Kidney (tissue), 14 donors: ENCODE data around the gene TRPC4AP. TPM values are rescaled to one million over a fixed set of nuclear protein-coding genes. Genes with fewer than 3 reads are reported as not detected.
"Not testable (repeated sequence)": the region's sequence is repeated elsewhere in the genome, so short reads cannot be mapped to it uniquely, and the experiment has no call there.

Experiments used
- DNase-seq, 5 donors: peaks; one replicate each; pipeline ENCODE4 v3.0.0-alpha.2; 2013 to 2020
- FAIRE-seq: peaks from 2 replicates; lab custom pipeline; 2012; peaks lifted over from hg19 to GRCh38; lab: Jason Lieb, UNC
- H3K27ac ChIP-seq, 2 donors: one replicate each; pipeline ENCODE4 v1.7.0; 2013; ENCODE audit warnings: low read depth in 2 of 2, low read length in 2 of 2, inconsistent platforms in 1 of 2
- H3K27me3 ChIP-seq: one replicate; pipeline ENCODE4 v1.7.1; 2013; ENCODE audit warnings: low read length, inconsistent platforms; ENCODE audit not compliant: control insufficient read depth, insufficient read depth
- H3K36me3 ChIP-seq, 3 donors: one replicate each; pipeline versions ENCODE4 v1.7.0 to v1.7.1; 2013; ENCODE audit warnings: low read length in 3 of 3, control low read depth in 1 of 3, inconsistent platforms in 1 of 3; ENCODE audit not compliant: insufficient read depth in 3 of 3, control insufficient read depth in 2 of 3
- H3K4me1 ChIP-seq, 3 donors: one replicate each; pipeline versions ENCODE4 v1.7.0 to v1.7.1; 2013; ENCODE audit warnings: low read length in 3 of 3, inconsistent platforms in 1 of 3, low read depth in 1 of 3; ENCODE audit not compliant: control insufficient read depth in 2 of 3, insufficient read depth in 2 of 3
- H3K4me3 ChIP-seq, 3 donors: one replicate each; pipeline versions ENCODE4 v1.7.0 to v1.8.1; 2013; ENCODE audit warnings: low read length in 3 of 3, control low read depth in 1 of 3, inconsistent platforms in 1 of 3
- H3K9ac ChIP-seq, 3 donors: one replicate each; pipeline versions ENCODE4 v1.7.0 to v1.7.1; 2013; ENCODE audit warnings: low read length in 3 of 3, control low read depth in 1 of 3, inconsistent platforms in 1 of 3
- H3K9me3 ChIP-seq, 3 donors: one replicate each; pipeline versions ENCODE4 v1.7.0 to v1.7.1; 2013; ENCODE audit warnings: low read length in 3 of 3, control low read depth in 1 of 3, inconsistent platforms in 1 of 3; ENCODE audit not compliant: control insufficient read depth in 2 of 3, insufficient read depth in 1 of 3
- intact Hi-C: fragments of 100-400 bp; cut with DNase I; formaldehyde crosslinking; loops from one replicate; pipeline ENCODE4 v1.11.1; 2022
- polyA plus RNA-seq: library from polyadenylated mRNA; stranded (reverse); fragments of 350-450 nt; fragmentation: Illumina TruSeq; extraction: RNeasy Lipid Tissue Mini Kit (QIAGEN cat#74804); gene quantifications from one replicate; pipeline ENCODE4 v1.2.3, GENCODE V29; 2014; ENCODE audit warnings: low read depth, low replicate concordance; ENCODE audit not compliant: insufficient read depth
- total RNA-seq: library from RNA; stranded (reverse); fragmentation: NEBNext Ultra II Directional; extraction: Animal tissue kit (Norgen Biotek cat#: 25700); gene quantifications from one replicate; pipeline ENCODE4 v1.2.1, GENCODE V29; 2021
- TF ChIP-seq, protein P1 (sequence below): IDR thresholded peaks from 3 replicates; pipeline ENCODE4 v1.5.1; 2012; ENCODE audit warnings: mild to moderate bottlenecking, moderate library complexity, borderline replicate concordance; ENCODE audit not compliant: insufficient read depth; ENCODE audit errors: extremely low read depth
- donor health status: control.
- donor health status: control.
- donor health status: control.
- donor health status: control.
- donor health status: control.
- donor health status: DM: yes; HTN: yes; CAD: no.
- donor health status: Normal renal cell carcinoma (clear cell type).

The TRPC4AP gene
- total and polyA plus RNA-seq, 2 donors from 2014 or later: 36.5 to 51.2 TPM

GRCh38 chr20:35079472-35080347 lies 12.9 kb downstream of the TRPC4AP start:
- intact Hi-C loops: no loop called here
- FAIRE-seq: no peak
- TF ChIP-seq, protein P1, sequence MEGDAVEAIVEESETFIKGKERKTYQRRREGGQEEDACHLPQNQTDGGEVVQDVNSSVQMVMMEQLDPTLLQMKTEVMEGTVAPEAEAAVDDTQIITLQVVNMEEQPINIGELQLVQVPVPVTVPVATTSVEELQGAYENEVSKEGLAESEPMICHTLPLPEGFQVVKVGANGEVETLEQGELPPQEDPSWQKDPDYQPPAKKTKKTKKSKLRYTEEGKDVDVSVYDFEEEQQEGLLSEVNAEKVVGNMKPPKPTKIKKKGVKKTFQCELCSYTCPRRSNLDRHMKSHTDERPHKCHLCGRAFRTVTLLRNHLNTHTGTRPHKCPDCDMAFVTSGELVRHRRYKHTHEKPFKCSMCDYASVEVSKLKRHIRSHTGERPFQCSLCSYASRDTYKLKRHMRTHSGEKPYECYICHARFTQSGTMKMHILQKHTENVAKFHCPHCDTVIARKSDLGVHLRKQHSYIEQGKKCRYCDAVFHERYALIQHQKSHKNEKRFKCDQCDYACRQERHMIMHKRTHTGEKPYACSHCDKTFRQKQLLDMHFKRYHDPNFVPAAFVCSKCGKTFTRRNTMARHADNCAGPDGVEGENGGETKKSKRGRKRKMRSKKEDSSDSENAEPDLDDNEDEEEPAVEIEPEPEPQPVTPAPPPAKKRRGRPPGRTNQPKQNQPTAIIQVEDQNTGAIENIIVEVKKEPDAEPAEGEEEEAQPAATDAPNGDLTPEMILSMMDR: no peak

DNA sequence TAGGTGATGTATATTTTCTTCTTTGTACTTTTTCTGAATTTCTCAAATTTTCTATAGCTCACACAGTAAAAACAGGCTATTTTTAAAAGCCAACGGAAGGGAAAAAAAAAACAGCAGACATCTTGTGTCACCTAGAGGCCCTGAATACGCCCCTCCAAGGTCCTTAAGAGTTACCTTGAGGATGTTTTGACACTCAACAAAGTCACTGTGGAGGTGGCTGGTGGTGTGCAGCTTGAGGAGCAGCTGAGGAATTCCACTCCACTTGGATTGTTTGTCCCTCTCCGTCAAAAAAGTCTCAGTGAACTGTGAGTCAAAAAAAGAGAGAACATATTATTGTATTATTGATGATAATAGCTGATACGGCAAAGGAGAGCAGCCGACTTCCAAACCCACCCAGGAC lies 14.7 kb downstream of the TRPC4AP start:
- Histone ChIP-seq H3K9ac (no peak overlapping the region), H3K4me3 (no peak overlapping the region), H3K27ac (no peak overlapping the region), H3K27me3 (no peaks in the 10 kb centered on the region), H3K4me1 (no peaks in the 10 kb centered on the region), H3K9me3 (no peaks in the 10 kb centered on the region), H3K36me3 (peaks cover 6 to 12% (median 11%) of the 10 kb centered on the region in 3 donors)
- TF ChIP-seq, protein P1: no peak
- FAIRE-seq (no peak), DNase-seq (no peak)
- intact Hi-C loops: no loop called here

More at GRCh38 chr20:35079472-35080347, 12.9 kb downstream of the TRPC4AP start:
- Histone ChIP-seq H3K4me3 (no peak overlapping the region), H3K27ac (no peak overlapping the region), H3K9me3 (no peaks in the 10 kb centered on the region), H3K4me1 (no peaks in the 10 kb centered on the region), H3K9ac (no peak overlapping the region), H3K36me3 (peaks cover 6 to 12% (median 11%) of the 10 kb centered on the region in 3 donors), H3K27me3 (no peaks in the 10 kb centered on the region)
- DNase-seq: no peak

DNA sequence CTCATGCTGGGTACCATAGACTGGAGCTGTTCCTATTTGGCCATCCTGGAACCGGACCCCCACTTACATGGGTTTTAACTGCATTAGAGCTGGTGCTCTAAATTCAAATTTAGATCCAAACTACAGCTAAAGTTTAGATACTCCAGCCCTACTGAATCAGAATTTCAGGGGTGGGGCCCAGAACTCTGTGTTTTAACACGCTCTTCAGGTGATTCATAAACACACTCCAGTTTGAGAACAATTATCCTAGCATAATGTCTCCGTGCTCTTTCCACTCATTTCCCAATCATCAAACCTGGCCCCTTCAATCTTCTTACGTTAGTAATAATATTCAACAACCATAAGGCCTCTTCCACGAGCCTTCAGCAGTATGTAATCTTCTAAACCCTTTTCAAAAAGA lies 15.3 kb downstream of the TRPC4AP start:
- intact Hi-C loops: no loop called here
- TF ChIP-seq, protein P1: no peak
- H3K27me3 ChIP-seq: no peaks in the 10 kb centered on the region
- H3K27ac ChIP-seq: no peak overlapping the region
- no peak overlapping the region for H3K4me3 ChIP-seq
- peaks cover 6 to 12% (median 11%) of the 10 kb centered on the region in 3 donors for H3K36me3 ChIP-seq
- no peak overlapping the region for H3K9ac ChIP-seq
- H3K9me3 ChIP-seq: no peaks in the 10 kb centered on the region
- DNase-seq: no peak
- no peaks in the 10 kb centered on the region for H3K4me1 ChIP-seq
- FAIRE-seq: no peak

DNA sequence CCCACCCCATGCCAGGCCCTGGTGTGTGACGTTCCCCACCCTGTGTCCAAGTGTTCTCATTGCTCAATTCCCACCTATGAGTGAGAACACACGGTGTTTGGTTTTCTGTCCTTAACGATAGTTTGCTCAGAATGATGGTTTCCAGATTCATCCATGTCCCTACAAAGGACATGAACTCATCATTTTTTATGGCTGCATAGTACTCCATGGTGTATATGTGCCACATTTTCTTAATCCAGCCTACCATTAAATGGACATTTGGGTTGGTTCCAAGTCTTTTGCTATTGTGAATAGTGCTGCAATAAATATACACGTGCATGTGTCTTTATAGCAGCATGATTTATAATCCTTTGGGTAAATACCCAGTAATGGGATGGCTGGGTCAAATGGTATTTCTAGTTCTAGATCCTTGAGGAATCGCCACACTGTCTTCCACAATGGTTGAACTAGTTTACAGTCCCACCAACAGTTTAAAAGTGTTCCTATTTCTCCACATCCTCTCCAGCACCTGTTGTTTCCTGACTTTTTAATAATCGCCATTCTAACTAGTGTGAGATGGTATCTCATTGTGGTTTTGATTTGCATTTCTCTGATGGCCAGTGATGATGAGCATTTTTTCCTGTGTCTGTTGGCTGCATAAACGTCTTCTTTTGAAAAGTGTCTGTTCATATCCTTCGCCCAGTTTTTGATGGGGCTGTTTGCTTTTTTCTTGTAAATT lies 21.0 kb downstream of the TRPC4AP start:
- H3K36me3 ChIP-seq, H3K4me3 ChIP-seq, H3K27me3 ChIP-seq, H3K9me3 ChIP-seq, FAIRE-seq, intact Hi-C loops, DNase-seq, H3K9ac ChIP-seq, H3K27ac ChIP-seq, H3K4me1 ChIP-seq: not testable (repeated sequence)
